Cortex of kidney (tissue), 1 donor: ENCODE data around the gene CMIP.
"Not testable (repeated sequence)": the region's sequence is repeated elsewhere in the genome, so short reads cannot be mapped to it uniquely, and the experiment has no call there.

Source experiments
- DNase-seq: peaks from one replicate; lab custom pipeline; 2025; lab: John Stamatoyannopoulos, UW

The CMIP gene

DNA sequence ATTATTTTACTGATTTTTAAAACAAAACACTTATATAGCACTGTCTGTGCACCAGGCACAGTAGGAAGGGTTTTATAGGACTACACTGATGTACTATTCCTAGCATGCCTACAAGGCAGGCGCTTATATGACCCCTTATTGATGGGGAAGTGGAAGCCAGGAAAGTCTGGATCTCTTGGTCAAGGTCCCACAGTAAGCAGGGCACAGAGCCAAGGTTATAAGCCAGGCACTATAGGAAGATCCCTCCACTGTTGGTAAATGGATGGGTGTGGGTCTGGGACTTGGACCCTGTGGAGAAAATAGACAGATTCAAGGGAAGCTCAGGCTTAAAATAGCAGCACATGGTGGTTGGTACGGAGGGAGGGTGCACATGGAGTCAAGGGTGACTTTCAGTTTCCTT is 275.4 kb downstream of the CMIP start:
- no peak for DNase-seq

DNA sequence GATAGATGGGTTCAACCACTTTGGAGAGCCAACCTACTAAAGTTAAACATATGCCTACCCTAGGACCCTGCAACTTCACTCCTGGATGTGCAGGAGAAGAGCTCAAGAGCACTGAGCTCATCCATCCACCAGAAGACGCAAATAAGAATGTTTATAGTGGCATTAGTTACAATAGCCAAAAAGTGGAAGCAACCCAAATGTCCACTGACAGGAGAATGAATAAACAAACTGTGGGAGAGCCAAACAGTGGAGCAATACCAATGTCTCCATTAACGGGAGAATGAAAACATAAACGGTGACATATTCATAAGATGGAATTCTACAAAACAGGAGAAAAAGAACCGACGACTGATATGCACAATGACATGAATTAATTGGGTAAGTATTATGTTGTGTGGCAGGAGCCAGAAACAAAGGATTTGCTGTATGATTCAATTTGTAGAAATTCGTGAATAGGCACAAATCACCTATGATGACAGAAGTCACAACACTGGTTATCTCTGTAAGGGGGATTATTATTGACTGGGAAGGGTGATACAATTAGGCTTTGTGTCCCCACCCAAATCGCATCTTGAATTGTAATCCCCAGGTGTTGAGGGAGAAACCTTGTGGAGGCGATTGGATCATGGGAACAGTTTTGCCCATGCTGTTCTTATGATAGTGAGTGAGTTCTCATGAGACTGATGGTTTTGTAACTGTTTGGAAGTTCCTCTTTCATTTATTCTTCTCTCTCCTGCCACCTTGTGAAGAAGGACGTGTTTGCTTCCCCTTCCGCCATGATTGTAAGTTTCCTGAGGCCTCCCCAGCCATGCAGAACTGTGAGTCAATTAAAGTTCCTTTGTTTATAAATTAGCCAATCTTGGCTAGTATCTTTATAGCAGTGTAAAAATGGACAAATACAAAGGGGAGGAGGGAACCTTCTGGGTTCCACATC is 276.6 kb downstream of the CMIP start:
- no peak for DNase-seq

DNA sequence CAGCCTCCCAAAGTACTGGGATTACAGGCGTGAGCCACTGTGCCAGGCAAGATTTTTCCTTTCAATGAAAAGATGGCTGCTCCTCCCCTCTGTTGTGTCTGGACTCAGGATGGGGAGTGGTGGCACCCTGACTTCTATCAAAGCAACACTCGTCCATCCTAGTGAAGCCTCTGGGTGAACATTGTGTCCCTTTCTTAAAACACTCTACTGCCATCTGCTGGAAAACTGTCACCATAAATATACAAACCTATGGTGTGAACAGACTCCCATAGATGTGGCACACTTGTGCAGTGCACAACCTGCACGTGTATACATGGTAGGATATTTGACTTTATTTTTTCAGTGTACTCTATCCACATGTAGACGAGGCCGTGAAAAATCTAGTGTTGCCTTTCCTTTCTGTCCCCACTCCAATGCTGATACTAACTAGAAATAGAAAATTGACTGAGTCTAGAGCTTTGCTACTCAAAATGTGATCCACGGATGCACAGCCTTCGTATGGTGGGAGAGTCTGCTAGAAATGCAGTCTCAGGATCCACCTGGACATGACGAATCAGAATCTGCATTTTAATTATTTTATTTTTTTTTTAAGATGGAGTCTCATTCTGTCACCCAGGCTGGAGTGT is 278.6 kb downstream of the CMIP start:
- DNase-seq: no peak

DNA sequence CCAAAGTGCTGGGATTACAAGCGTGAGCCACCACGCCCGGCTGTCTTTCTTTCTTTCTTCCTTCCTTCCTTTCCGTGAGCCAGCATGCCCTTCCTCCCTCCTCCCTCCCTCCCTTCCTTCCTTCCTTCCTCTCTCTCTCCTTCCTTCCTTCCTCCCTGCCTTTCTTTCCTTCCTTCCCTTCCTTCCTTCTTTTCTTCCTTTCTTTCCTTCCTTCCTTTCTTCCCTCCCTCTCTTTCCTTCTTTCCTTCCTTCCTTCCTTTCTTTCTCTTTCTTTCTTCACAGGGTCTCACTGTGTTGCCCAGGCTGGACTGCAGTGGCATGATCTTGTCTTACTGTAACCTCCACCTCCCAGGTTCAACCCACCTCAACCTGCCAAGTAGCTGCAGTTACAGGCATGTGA is 283.8 kb downstream of the CMIP start:
- DNase-seq: no peak

DNA sequence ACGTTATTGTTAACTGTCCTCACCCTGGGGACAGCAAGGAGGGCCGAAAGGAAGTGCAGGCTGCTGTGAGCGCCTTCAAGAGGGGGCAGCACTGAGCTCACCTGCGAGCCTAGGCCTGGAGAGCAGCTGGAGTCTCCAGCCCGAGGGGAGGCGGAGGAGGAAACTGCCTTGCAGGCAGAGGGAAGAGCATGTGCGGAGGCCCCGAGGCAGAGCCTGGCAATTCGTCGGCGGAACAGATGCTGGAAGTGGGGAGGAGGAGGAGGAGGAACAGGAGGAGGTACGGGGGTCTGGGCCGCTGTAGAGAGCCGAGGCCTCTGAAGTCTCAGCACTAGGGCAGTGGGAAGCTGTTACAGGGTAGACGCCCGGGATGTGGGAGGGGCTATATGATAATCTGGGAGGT is 284.8 kb downstream of the CMIP start:
- no peak for DNase-seq

DNA sequence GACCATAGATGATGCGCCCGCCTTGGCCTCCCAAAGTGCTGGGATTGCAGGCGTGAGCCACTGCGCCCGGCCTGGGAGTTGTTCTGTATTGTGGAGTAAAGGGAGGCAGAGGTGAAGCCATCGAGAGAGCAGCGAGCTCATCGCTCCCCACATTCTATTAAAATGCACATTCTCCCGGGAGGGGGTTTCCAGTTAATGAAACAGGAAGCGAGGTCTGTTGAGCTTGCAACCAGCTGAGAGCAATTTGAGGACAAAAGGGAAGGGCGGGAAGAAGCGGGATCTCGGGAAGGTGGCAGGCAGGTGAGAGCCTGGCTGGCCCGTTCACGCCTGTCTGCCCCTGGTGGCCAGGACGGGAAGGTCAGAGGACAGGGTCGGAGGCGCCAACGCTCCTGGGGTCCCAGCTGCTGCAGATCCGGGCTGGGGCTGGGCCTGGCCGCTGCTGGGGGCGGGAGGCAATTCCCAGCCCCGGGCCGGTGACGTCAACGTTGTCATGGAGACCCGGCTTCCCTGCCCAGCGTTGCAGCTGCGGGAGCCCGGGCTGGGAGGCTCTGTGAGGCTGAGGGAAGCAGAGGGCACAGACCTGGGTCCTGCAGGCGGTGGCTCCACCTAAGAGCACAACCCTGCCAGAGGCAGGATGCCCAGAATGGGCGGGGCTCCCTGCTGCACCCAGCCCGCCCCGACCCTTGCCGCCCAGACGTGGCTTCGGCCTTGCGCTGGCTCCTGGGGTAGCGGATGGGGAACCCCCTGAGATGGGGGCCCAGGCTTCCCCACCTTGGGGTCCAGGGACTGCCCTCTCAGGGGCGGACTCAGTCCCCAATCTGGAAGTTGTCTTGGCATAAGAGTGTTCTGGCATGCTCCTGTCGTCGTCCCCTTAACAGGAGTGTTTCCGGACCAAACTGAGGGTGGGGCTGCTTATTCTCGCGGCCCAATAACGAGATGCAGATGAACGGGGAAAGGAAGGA is 285.8 kb downstream of the CMIP start:
- no peak for DNase-seq

DNA sequence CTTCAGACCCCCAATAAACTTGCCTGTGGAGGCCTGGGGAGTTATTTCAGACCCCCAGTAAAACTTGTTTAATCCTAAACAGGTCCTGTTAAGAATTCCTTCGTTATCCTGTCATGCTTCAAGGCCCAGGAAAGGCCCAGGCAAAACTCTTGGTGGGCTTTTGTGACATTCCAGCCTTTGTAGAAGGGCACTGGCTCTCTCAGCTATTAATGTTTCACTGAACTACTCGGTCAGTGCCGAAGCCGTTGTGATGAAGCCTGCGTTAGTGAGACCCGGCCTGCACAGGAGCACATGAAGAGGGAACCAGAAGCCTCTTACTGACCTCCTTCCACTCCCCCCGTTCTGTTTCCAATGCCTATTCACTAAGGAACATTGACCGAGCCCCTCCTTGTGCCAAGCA is 287.0 kb downstream of the CMIP start:
- no peak for DNase-seq

DNA sequence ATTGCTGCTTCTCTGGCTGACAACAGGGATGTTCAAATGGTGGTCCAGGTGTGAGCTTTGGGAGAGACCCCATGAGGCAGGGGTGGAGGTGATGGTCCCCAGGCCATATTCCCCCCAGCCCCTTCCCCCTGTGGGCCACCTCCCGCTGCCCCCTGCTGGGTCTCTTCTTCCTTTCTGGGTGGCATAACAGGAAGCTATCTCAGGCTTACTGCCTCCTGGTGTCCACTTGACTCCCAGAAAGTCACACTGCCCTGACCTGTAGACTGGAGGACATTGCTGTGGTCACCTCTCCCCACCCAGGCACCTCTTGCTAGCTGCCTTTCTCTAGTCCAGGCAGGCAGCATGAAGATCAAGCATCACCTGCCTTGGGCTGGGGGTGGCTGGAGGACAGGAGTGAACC is 288.1 kb downstream of the CMIP start:
- DNase-seq: no peak

DNA sequence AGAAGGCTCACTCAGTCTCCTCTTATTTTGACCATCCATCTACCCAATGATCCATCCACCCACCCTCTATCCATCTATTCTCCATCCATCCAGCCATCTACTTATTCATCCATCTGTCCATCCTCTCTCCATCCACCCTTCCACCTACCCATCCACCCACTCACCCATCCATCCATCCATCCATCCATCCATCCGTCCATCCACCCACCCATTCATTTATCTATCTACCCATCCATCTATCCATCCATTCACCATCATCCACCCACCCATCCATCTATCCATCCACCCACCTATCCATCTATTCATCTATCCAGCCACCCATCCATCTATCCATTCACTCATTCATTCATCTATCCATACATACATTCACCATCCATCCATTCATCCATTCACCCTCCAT is 288.7 kb downstream of the CMIP start:
- no peak for DNase-seq

DNA sequence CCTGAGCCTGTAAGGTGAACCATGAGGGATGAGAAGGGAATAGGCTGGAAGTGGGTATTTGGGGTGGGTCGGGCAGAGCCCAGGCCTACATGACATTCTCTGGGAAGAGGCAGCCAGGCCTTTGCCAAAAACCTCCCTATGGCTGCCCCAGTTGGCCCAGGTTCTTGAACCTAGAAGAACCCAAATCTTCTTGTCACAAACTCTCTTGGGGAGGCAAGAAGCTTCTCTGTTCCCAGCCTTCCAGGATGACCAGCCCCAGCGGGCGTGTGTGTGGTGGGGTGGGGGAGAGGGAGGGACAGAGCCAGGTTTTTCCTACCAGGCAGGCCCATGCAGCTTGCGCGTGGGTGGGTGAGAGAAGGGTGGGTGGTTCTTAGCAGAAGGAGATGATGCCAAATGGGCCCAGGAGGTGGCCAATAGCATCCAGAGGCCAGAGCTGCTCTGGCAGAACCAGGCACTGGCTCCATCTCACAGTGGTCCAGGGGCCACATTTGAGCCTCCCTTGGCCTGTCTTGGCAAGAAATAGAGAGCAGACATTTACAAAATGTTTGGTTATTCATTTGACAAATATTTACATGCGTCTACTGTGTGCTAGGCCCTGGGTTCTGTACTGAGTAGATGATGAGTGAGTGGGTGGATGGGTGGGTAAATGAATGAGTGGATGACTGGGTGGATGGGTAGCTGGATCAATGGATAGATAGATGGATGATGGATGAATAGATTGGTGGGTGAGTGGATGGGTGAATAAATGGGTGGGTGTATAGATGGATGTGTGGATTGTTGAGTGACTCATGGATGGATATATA is 290.2 kb downstream of the CMIP start:
- no peak for DNase-seq

DNA sequence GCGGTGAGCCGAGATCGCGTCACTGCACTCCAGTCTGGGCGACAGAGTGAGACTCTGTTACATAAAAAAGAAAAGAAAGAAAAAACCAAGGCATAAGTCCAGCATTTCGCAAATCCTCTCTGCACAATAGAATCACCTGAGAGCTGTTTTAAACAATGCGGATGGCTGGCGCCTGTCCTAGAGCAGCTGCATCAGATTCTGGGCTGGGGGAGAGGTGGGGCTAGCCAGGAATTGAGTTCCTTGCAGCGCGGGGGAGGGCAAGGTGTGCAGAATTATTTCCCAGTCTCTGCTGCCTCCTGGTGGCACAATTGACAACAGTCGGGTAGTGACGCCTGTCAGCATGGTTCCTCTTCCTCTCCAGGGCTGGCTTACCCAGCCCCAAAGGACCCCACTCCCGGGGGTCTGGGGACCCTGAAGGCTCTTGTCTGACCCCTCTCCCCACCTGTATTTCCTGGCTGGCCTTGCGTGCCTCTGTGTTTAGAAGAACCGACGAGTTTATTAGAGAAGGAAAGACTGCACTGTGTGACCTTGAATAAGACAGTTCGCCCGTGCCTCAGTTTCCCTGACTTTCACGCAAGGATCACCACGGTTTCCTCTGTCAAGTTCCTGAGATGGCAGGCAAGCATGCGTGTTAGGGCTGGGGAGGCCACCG is 293.4 kb downstream of the CMIP start:
- DNase-seq: no peak

DNA sequence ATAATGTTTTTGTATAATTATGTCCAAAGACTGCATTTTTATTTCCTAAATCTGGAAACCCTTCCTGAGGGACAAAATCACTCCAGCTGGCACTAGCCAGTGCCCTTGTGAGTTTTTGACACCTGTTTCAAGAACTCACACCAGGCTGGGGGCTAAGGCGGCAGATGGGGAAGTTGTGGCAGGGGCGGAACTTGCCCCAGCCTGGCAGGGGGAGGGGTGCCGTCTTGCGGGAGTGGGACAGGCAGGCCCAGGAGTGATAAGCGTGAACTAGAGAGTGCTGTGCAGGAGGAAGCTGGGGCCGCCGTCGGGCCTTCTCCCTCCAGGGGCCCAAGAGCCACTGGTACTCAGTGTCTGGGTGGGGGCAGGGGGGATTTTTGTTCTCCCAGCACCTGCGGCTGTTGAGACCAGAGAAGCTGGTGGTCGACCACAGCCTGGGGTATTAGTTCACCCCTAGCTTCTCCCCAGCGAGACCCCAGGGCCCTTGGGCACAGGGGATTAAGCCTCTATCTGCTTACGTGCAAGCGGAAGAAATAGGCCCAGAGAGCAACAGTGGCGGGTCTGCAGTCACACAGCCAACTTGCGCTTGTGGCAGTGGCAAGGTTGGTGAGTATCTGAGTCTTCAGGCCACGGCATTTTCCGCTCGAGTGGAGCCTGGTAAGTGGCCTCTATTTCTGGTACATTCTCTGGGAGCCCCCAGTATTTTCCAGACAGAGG is 294.3 kb downstream of the CMIP start:
- DNase-seq: no peak

DNA sequence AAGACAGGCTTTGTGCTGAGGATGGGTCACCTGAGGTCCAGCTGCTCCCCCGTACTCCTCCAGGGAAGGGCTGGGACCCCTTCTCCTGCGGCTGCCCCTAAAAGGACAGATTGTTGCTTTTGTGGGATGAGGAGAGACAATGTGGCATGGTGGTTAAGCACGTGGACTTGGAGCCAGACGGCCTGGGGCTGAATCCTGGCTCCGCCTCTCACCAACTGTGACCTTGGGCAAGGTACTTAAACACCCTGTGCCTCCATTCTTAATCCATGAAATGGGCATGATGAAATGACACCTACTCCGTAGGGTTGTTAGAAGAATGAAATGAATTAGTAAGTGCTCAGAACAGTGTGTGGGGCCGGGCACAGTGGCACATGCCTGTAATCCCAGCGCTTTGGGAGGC is 294.9 kb downstream of the CMIP start:
- DNase-seq: no peak

DNA sequence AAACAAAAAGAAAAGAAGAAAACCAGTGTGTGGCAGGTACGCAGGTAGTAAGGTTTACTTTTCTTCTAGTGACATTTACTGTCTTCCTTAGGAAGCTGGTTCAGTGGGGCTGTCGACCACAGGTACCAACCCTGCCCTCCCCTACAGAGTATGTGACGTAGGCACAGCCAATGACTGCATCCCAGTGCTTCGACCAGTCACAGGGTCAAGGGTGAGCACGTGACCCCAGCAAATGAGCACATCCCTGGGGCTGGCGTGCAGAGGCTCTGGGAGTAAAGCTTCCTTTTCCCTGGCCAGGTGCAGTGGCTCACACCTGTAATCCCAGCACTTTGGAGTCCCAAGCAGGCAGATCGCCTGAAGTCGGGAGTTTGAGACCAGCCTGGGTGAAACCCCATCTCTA is 295.6 kb downstream of the CMIP start:
- DNase-seq: no peak

DNA sequence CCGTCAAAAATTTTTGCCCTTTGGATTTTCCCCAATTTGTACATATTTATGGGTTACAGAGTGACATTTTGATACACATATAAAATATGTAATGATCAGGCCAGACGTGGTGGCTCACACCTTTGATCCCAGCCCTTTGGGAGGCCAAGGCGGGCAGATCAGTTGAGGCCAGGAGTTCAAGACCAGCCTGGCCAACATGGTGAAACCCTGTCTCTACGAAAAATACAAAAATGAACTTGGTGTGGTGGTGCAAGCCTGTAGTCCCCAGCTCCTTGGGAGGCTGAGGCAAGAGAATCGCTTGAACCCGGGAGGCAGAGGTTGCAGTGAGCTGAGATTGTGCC is 296.8 kb downstream of the CMIP start:
- not testable (repeated sequence) for DNase-seq

DNA sequence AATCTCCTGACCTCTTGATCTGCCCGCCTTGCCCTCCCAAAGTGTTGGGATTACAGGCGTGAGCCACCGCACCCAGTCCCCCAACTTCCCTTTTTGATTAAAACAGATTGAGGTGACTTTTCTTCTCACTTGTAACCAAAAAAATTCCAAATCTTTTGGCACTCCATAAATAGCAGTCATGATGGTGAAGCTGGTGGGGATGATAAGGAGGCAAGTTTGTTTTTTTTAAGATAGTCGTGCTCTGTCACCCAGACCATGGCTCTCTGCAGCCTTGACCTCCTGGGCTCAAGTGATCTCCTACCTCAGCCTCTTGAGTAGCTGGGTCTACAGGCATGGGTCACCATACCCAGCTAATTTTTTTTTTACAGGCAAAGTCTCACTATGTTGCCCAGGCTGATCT is 299.8 kb downstream of the CMIP start:
- no peak for DNase-seq

DNA sequence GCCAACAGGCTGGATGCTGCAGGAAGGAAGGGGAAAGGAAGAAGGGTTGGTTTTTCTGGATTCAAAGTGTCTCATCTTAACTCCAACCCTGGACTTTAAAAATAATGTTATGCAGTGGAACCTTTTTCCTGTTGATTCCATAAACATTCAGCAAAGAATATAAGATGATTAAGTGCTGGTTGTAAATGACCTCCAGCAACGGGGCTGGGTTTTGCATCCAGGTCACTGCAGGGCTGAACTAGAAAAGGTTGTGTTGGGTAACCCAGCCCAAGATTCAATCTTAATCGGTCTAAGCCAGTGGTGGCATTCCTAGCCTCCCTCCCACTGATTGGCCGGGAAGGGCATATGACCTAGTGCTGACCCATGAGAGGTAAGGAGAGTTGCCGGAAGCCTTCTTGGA is 300.3 kb downstream of the CMIP start:
- DNase-seq: no peak

DNA sequence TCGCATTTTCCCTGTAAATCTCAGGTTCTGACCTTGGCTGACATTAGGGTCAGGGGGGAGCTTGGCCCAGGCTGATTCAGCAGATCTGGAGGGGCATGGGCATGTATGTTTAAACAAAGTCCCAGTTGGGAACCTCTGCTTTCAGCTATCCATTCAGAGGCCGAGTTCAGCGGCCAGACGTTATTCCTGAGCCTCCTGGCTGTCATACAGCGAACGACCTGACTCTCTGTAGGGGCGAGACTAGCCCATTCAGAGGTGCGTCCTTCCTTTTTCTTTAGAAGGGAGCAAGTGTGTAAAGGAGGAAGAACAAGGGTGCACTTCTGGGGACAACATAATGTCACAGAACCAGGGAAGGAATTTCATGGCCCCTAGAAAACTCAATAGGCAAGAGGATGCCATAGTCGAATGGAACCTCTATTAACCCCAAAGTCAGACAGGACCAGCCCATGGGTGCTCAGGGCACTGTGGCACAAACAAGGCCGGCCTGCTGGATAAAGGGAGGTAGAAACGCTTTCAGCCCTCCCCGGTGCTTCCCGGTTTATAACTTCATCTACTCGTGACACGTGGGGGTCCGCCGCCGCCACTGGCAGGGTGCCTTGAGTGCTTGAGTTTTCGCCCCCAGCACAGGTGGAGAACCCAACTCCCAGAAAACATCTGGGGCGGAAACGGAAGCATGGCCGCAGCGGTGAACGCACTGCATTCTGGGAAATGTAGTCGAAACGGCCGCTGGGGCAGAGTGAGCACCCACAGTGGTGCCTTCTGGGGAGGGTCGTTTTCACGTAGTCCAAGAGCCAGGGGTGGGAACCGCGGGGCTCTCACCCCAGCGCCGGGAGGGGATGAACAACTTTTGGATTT is 301.3 kb downstream of the CMIP start:
- no peak for DNase-seq

DNA sequence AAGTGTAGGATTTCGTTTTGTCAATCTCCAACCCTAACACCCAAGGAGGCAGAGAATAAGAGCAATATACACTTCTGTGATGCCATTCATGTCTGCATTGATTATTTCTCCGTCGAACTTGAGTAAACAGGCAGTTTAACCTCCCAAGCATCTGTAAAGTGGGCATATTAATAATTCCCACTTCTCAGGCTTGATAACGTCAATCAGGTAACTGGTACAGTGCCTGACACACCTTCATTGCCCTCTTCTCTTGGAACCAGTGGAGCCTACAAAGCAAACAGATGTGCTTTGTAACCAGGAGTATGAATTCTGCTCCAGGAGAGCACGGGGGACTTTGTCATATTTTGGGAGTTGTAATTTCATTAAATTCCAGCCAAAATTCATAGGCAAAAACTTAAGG is 302.0 kb downstream of the CMIP start:
- no peak for DNase-seq
